SKM-1 treated with dmso at 0.1 percent for 144 hours (cell line): ENCODE data around the gene ATP2A3.

Experiments
- DNase-seq: peaks from one replicate; lab custom pipeline; 2025; ENCODE audit not compliant: unreplicated experiment; lab: John Stamatoyannopoulos, UW

Gene ATP2A3

DNA sequence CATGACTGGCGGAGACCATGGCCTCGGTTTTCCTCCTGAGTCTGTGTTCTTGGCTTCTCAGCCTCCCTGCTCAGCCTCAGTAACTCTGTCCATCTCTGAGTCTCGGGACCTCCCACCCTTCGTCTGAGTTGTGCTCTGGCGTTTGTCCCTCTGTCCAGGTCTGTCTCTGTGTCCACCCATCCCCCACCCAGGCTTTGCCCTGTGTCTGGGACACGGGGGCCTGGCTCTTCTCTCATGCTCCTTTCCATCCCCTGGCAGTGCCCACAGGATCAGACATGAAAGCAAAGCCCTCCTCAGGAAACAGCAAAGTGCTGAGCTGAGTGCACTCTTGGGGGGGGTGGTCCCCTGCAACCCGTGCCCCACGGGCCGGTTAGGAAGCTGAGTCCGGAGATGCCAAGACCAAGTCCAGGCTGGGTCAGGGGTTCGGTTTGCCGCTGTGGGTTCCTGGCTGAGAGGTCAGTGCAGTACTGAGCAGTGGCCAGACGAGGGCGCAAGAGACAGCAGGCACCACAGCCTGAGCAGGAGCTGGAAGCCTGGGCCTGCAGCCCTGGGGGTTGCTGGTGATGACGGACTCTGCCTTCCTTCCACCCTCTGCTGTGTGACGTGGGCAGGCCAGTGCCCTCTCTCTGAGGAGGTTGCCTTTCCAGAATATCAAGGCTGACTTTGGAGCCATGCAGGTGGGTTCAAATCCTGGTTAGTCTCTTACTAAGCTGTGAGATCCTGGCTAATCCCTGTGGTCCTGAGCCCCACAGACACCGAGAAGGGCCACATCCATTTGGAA lies 50.5 kb downstream of the ATP2A3 start:
- peak; percentile 55 for DNase-seq

DNA sequence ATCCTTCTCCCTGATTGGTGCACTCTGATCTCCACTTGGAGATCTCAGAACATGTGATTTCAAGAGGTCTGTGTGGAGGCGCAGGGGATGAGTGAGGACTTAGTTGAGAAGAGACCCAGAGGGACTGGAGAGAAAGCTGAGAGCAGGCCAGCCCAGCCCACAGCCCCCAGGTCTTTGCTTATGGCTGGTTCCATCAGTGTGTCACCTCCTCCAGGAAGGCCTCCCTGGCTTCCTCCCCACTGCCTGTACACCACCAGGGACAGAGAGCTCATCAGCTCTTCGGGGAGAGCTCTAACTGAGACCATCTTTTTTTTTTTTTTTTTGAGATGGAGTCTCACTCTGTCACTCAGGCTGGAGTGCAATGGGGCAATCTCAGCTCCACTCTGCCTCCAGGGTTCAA lies 51.4 kb downstream of the ATP2A3 start:
- DNase-seq, result no peak

DNA sequence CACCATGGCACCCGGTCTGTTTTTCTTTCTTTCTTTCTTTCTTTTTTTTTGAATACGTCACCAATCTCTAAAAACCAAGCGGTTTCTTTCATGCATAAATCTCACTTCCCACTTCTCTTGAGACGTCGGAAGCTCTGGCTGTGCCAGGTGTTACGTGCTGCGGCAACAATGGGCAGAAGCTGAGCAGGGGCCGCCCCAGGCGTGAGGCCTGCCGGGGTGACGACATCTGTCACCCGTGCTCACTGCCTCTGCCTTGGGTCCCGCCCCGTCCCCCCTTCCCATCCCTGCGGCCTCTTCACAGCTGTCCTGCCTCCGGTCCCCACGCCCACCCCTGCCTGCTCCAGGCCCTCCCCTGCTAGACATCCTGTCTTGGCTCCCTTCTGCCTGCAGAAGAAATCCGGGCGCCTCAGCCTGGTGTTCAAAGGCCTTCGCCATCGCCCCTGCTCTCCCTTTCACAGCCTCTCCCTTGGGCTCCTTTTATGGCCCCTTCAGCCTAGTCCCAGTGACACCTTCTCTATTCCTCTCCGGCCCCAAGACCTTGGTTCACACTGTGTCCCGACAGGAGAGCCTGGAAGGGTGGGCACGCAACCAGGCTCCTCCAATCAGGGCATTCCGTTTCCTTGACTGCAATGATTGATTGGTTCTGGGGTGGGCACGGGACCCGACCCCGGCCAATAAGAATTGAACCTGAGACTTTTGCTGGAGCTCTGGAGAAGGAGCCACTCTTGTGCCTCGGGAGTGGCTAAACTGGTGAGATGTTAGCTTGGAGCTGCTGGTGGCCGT lies 52.8 kb downstream of the ATP2A3 start:
- DNase-seq, result no peak

DNA sequence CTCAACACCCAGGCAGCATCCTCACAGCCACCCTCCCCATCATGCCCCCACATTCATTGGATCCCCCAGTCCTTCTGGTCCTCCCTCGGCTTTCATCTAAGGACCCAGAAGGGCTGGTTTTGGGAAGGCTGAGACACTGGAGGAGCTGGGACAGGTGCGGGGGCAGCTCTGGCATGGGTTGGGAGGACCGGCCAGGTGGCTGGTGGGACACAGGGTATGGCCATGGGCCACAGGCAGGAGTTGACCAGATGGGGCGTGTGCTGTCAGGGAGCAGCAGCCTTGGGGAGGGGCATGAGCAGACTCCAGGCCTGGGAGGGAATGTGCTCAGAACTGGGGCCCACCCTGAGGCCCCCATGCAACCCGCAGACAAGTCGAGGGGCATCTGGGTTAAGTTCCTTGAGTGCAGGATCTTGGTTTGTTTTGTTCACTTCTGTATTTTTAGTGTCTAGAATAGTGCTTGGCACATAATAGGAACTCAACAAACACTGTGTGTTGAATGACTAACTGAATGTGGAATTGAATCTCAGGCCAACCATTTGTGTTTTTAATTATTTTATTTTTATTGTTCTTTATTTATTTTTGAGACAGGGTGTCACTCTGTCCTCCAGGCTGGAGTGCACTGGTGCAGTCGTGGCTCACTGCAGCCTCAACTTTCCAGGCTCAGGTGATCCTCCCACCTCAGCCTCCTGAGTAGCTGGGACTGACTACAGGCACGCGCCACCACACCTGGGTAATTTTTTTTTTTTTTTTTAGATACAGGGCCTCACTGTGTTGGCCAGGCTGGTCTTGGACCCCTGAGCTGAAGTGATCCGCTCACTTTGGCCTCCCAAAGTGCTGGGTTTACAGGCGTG lies 53.6 kb downstream of the ATP2A3 start:
- no peak for DNase-seq

DNA sequence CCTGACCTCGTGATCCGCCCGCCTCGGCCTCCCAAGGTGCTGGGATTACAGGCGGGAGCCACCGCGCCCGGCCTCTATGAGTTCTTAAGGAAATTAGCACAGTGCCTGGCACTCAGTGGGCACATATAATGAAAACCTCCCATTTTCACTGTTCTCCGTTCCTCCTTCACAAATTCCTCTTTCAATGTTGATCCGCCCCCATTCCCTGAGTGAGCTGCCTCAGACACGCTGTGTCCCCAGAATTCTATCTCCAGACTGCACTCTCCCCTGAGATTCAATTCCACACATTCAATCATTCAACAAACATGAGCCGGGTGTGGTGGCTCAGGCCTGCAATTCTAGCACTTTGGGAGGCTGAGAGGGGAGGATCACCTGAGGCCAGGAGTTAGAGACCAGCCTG lies 55.0 kb downstream of the ATP2A3 start:
- no peak for DNase-seq

DNA sequence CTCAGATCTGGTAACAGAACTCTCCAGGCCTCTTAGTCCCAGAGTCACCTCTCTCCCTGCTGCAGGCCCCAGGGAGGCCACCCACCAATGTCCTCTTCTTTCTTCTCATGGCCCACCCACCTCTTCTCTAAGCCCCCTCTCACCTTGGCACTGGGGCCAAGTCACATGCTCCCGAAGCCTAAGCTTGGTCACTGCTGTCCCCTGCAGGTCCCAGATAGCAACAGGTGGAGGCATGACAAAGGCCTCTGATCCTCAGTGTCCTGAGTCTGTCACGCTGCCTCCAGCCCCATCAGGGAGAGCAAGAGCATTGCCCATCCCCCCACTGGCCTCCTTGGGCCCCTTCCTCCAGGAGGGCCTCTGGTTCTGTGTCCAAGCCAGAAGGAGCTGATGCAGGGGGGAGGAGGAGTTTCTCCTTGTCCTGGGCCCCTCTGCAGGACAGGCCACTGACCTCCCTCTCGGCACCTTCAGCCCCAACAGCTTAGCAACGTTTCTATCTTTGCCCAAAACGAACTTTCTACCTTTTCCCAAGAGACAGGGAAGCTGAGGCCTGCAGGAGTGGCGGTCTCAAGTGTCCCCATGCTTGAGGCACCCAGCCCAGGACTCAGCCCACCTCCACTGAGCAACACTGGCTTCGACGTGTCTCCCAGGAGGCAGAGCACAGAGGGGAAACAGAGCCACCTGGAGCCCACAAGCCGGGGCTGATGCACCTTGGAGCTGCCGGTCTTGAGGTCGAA lies 56.6 kb downstream of the ATP2A3 start:
- no peak for DNase-seq

DNA sequence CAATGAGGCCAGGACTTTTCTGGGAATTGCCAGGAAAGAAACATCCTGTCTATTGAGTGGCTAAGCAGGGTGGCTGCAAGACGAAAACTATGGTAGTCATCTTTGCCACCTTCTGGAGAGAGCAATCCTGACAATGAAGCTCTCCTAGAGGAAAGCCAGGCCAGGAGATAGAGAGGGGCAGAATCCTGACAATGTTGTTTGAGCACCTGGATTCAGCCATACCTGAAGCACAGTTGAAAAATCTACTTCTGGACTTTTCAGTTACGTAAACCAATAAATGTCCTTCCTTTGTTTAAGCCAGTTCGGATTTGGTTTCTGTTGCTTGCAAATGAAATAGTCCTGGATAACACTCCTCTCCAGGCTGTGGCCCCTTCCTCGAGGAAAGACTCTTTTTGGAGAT lies 57.4 kb downstream of the ATP2A3 start:
- no peak for DNase-seq

DNA sequence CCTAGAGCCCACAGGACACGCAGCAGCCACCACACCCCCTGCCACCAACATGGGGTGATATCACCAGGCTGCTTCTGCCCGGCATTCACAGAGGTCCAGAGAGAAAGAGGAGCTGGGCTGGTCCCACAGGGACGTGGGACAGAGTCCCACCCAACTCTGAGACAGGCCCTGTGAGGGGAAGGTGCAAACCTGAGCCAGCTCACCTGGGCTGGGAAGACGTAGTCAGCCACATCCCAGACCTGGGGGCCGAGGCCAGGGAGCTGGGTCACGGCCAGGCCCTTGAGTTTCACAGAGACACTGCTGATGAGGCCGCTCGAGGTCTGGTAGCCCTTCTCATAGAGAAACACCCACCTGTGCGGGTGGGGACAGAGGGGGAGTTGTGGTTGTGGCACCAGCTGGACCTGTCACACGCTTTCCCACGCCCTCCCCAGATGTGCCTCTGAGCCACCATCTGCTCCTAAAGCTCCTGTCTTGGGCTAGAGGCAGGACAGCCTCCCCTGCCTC lies 59.2 kb downstream of the ATP2A3 start:
- DNase-seq, result no peak

DNA sequence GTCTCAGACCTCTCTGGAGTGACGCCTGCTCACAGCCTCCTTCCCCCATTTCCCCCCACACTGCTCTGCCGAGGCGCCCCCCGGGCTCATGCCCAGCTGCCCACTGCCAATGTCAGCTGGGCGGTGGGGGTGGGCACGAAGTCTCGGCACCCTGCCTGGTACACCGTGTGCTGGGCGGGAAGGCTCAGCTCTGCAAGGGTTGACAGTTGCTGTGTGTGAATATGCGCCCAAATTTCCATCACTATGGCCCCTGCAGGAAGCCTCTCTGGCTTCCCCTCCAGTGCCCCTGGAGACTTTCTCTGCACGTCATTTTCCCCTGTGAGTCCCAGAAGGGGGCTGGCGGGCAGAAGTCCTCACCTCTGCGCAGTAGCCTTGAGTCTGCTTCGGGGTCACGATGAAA lies 59.7 kb downstream of the ATP2A3 start:
- no peak for DNase-seq

DNA sequence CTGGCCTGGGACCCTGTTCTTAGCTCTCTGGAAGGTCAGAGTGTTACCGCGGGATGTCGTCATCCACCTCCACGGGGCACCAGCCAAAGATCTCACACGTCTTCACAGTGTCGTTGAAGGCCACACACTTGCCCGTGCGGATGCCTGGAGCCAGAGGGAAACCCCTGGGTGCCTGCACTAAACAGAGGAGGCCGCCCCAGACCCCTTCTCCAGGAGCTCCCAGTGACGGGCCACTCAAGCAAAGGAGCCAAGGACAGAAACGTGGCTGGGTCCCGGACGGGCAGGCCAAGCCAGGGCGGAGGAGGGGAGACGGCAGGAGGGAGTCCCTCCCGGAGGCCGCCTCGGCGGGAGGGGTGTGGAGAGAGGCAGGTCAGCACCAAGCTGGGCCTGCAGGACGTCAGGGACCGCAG lies 60.4 kb downstream of the ATP2A3 start:
- DNase-seq, result no peak

DNA sequence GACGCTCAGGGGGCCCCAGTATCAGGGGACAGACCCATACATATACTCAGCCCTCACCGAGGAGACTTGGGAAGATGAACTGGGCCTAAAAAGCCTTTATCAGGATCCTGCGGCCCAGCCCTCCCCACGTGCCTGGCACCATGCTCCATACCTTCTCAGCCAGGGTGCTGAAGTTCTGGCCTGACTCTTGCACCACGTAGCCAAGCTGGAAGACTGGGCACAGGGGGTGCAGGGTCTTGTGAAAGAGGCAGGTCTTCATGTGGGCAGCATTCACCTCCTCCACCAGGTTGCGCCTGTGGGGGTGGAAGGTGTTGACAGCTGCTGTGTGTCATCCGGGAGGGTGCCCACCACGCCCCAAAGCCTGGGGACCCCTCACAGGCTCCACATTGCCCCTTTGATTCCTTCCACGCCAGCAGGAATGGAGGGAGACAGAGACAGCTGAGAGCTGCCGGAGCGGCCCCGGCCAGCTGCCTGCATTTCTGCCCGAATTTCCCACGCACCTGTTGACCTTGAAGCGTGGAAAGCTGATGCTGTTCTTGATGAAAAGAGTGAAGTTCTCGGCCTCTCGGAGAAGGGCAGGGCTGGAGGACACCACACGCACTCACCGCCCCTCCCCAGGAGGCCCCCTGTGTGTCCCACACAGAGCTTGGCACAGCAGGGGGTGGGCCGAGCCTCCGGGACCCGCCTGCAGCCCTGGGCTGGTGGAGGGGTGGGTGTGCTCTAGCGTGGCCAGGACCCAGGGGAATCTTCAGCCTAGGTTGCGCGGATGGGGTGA lies 61.0 kb downstream of the ATP2A3 start:
- DNase-seq, result no peak

DNA sequence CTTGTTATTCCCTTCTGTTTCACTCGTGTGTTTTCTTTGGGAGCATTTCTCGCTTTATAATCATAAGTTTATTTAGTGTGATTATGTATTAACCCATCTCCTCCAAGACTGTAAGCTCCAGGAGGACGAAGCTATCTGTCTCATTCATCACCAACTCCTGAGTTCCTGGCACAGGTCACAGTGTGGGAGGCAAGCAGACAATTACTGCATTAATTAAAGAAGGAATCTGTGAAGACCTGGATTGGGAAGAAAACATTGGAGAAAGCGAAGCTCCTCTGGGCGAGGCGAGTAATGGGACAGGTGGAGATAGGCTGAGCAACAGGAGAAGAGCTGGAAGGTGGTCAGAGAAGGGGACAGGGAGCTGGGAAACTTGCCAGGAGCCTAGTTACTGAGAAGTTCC lies 63.6 kb downstream of the ATP2A3 start:
- no peak for DNase-seq

DNA sequence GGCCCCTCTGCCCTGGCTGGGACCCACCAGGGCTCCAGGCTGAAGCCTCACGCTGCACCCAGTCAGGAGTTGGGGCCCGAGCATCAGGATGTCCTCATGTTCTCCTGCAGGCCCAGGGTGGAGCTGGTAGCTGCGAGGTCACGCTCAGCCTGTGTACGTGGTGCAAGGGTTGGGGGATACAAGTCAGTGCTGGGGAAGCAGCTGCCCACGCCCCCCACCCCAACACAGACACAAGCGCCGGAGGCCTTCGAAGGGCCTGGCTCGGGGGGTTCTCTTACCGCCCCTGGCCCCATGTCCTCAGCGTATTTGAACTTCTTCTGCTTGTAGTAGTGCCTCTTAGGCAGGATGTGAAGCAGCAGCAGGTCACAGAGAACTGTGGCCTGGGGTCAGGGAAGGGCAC lies 66.5 kb downstream of the ATP2A3 start:
- no peak for DNase-seq

DNA sequence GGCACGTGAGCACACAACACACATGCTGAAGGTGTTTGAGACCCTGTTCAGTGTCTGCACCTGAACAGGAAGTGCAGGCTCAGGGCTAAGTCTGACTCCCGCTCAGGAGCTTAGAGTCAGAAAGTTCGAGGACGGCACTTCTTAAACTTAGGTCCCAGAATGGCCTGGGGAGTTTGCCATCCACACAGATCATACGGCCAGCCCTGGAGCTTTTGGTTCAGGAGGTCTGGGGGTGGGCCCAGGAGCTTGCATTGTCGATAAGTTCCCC lies 67.3 kb downstream of the ATP2A3 start:
- DNase-seq, result no peak

DNA sequence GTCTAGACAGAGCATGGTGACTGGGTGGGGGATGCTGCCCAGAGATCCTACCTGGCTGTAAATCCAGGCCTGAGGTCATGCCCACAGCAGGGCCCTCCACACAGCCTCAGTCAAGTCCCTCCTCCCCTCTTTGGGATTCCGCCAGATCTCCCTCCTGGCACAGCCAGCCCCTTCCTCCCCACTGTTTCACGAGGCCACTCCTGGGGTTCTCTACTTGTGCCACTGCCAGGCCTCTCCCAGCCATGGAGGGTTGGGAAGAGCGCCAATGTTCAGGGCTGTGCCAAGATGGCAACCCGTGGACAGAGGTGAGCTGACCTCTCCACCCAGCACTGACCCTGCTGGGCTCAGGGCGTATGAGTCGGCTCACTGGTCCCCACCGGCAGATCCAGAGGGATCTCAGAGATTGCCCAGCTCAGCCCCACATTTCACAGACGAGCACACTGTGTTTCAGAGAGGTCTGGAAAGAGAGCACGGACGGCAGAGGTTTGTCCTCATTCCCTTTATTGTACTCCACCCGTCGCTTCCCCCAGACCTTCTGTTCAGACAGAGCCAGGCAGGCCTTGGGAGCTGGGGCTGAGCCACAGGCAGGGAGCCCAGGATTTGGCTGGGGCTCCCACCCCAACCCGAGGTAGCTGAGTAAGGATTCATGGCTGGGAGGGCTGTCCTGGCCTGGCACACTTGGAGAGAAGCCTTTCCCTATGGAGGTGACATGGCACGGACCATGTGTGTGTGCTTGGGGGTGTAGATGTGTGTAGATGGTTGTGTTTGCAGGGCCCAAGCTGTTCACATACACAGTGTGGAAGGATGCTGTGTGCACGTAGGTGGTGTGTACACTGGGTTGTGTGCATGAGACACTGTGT lies 67.9 kb downstream of the ATP2A3 start:
- no peak for DNase-seq

DNA sequence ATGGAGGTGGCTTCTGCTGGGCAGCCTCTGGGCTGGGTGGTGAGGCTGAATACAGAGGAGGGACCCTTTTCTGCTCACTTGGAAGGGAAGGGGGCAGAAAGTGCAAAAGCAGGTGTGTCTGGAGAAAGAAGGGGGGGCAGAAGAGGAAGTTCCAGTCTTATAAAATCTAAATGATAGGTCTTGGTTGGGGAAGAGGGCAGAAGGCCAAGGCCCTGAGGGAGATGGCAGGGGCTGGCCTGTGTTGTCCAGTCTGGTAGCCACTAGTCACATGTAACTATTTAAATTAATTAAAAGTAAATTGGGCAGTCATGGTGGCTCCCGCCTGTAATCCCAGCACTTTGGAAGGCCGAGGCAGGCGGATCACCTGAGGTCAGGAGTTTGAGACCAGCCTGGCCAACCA lies 68.9 kb downstream of the ATP2A3 start:
- DNase-seq, result no peak

DNA sequence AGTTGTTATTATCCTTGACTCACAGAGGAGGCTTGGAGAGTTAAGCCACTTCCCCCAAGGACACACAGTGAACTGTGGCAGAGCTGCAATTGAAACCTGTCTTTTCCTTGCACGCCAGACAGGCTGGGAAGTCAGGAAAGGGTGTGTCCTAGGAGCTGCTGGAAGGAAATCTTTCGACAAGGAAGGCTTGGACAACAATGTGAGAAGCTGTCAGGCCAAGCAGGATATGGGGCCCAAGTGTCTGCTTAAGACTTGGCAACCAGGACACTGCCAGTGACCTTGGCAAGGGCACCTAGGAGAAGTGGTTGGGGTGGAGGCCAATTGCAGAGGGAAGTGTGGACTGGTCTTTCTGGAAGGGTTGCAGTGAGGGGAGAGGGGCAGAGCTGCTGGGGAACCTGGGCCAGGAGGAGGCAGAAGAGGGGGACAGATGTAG lies 69.3 kb downstream of the ATP2A3 start:
- no peak for DNase-seq

DNA sequence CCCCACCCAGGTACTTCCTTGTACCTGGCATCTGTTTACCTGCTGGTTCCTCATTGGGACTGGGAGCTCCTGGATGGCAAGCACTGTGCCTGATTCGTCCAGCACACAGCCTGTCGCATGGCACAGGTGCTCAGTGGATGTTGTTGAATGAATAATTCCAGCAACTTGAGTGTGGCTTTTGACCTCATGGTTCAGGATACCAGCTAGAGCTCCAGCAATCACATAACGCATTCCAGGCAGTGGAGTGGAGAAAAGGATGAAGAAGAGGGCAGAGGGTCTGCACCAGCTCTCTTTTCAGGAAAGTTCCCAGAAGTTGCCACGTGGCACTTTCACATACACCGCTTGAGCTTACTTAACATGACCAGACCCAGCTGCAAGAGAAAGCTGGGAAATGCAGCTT lies 70.0 kb downstream of the ATP2A3 start:
- no peak for DNase-seq

DNA sequence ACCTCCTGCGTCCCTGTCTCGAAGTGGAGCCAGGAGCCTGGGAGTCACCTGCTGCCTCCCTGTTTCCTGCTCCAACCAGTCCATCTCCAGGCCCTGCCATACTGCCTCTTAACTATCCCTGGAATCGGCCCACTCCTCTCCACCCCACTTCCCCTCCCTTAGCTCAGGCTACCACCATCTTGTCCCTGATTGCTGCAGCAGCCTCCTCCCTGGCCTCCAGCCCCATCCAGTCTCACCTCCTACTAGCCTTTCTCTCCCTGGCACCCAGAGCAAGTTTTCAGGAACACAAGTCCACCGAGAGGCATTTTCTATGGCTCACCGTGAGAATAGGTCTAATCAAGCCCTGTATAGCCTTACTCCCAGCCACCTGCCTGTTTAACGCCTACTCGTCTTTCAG lies 70.5 kb downstream of the ATP2A3 start:
- no peak for DNase-seq
